Thyroid gland (tissue), 4 donors: ENCODE results near the gene SOD3. TPM values are rescaled to one million over a fixed set of nuclear protein-coding genes. Genes with fewer than 3 reads are reported as not detected.
A peak's percentile ranks its signal among the peaks of the same experiment; 100 is the strongest.

Source experiments
- DNase-seq, 2 donors: peaks; one replicate each; pipeline ENCODE4 v3.0.0-alpha.2; 2019
- H3K27ac ChIP-seq, 3 donors: fragments of 200-600 bp; sonication (generic); 1 replicate in 2 of 3; 2 replicates in 1 of 3; pipeline ENCODE4 v1.5.1; 2016 to 2019; ENCODE audit warnings: mild to moderate bottlenecking in 1 of 3, moderate library complexity in 1 of 3
- H3K27me3 ChIP-seq: fragments of 200-600 bp; sonication (generic); one replicate; pipeline ENCODE4 v1.5.1; 2019
- H3K36me3 ChIP-seq, 2 donors: fragments of 200-600 bp; sonication (generic); one replicate each; pipeline ENCODE4 v1.5.1; 2016 to 2019
- H3K4me1 ChIP-seq, 2 donors: fragments of 200-600 bp; sonication (generic); one replicate each; pipeline ENCODE4 v1.5.1; 2017 to 2019
- H3K4me3 ChIP-seq, 3 donors: fragments of 200-600 bp; sonication (generic); replicated peaks in 1 of 3; 1 replicate in 2 of 3; 2 replicates in 1 of 3; pipeline ENCODE4 v1.5.1; 2016; ENCODE audit warnings: mild to moderate bottlenecking in 1 of 3
- H3K9me3 ChIP-seq: fragments of 200-600 bp; sonication (generic); one replicate; pipeline ENCODE4 v1.5.1; 2017
- POLR2A ChIP-seq, 2 donors: fragments of 450-650 bp; IDR thresholded peaks; one replicate each; pipeline ENCODE4 v1.6.1; 2017; ENCODE audit warnings: antibody characterized with exemption in 2 of 2, mild to moderate bottlenecking in 2 of 2, moderate library complexity in 1 of 2
- WGBS, 2 donors: methylation state at CpG; one replicate each; pipeline ENCODE4 v1.1.5; 2017; 5-methylcytosine and 5-hydroxymethylcytosine counted together
- intact Hi-C: fragments of 100-400 bp; cut with DNase I; formaldehyde crosslinking; loops from one replicate; pipeline ENCODE4 v1.15.1; 2023
- total RNA-seq, 4 donors: library from RNA; depleted of rRNA; stranded (reverse); fragments of >200 nt; gene quantifications; one replicate each; pipeline ENCODE4 v1.2.3, GENCODE V29; 2016
- TF ChIP-seq, protein P1 (sequence below), 6 experiments: fragments of 200-600 bp in 3 of 6; fragments of 450-650 bp in 3 of 6; sonication (generic) in 3 of 6; IDR thresholded peaks; one replicate each; pipeline ENCODE4 v1.5.1; 2016 to 2019; ENCODE audit warnings: antibody characterized with exemption in 6 of 6, mild to moderate bottlenecking in 2 of 6, inconsistent platforms in 1 of 6, moderate library complexity in 1 of 6

The SOD3 gene
- total RNA-seq, 4 donors from 2014 or later: 140 to 215 (median 162) TPM

DNA sequence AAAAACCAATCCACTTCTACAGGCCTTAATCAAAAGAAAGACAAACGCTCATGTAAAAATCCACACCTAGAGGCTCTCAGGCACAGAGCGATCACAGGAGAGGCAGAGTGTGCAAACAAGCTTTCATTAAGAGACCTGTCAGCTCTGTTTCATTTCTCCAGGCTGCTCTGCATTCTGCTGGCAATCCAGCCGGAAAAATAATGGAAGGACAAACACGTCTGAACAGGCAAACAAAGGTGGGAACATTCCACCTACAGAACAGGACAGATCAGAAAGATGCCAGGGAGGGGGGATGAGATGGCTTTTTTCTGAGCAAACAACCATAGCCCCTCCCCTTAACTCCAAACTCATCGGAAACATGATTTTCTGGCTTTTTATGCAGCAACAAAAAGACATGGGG is 9.7 kb downstream of the SOD3 start:
- 43 to 46% methylated on average over 5 of the region's 5 CpGs for WGBS, 2 donors
- Histone ChIP-seq H3K4me3 (no peak overlapping the region), H3K27me3 (no peaks in the 10 kb centered on the region), H3K4me1 (peaks cover 17 to 24% of the 10 kb centered on the region in 2 donors), H3K9me3 (no peaks in the 10 kb centered on the region), H3K36me3 (no peaks in the 10 kb centered on the region), H3K27ac (peak overlapping the region; percentile 27 to 48 (median 30))
- intact Hi-C loops: no loop called here
- no peak for TF ChIP-seq POLR2A (IDR thresholded peaks at IDR 0.05)
- TF ChIP-seq, protein P1, sequence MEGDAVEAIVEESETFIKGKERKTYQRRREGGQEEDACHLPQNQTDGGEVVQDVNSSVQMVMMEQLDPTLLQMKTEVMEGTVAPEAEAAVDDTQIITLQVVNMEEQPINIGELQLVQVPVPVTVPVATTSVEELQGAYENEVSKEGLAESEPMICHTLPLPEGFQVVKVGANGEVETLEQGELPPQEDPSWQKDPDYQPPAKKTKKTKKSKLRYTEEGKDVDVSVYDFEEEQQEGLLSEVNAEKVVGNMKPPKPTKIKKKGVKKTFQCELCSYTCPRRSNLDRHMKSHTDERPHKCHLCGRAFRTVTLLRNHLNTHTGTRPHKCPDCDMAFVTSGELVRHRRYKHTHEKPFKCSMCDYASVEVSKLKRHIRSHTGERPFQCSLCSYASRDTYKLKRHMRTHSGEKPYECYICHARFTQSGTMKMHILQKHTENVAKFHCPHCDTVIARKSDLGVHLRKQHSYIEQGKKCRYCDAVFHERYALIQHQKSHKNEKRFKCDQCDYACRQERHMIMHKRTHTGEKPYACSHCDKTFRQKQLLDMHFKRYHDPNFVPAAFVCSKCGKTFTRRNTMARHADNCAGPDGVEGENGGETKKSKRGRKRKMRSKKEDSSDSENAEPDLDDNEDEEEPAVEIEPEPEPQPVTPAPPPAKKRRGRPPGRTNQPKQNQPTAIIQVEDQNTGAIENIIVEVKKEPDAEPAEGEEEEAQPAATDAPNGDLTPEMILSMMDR (IDR thresholded peaks at IDR 0.05): no peak
- peak; percentile 29 to 34 for DNase-seq

DNA sequence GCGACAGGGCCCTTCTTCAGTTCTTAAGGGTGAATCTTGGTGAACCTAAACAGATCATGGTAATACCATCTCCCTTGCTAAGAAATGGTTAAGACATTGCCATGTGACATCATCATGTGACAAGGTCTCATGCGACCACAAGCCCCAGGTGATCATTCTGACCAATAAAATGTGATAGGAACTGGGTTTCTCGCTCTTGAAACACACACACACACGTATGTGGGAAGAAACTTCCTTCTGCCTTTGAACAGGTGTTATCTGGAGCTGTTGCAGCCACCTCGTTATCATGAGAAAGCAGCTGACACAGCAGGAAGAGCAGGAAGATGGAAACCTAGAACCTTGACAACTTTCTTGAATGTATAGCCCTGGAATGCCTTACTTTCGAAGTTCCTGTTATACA is 10.2 kb downstream of the SOD3 start:
- H3K27me3 ChIP-seq: no peaks in the 10 kb centered on the region
- WGBS, 2 donors: 79 to 88% methylated on average over 6 of the region's 6 CpGs
- H3K4me1 ChIP-seq: peaks cover 15 to 20% of the 10 kb centered on the region in 2 donors
- H3K4me3 ChIP-seq: no peak overlapping the region
- no peaks in the 10 kb centered on the region for H3K9me3 ChIP-seq
- TF ChIP-seq, protein P1 (IDR thresholded peaks at IDR 0.05): no peak
- no peak for TF ChIP-seq POLR2A (IDR thresholded peaks at IDR 0.05)
- peak overlapping the region in 1 of 3 donors; percentile 48 for H3K27ac ChIP-seq
- H3K36me3 ChIP-seq: no peaks in the 10 kb centered on the region
- intact Hi-C loops: no loop called here
- DNase-seq: no peak

DNA sequence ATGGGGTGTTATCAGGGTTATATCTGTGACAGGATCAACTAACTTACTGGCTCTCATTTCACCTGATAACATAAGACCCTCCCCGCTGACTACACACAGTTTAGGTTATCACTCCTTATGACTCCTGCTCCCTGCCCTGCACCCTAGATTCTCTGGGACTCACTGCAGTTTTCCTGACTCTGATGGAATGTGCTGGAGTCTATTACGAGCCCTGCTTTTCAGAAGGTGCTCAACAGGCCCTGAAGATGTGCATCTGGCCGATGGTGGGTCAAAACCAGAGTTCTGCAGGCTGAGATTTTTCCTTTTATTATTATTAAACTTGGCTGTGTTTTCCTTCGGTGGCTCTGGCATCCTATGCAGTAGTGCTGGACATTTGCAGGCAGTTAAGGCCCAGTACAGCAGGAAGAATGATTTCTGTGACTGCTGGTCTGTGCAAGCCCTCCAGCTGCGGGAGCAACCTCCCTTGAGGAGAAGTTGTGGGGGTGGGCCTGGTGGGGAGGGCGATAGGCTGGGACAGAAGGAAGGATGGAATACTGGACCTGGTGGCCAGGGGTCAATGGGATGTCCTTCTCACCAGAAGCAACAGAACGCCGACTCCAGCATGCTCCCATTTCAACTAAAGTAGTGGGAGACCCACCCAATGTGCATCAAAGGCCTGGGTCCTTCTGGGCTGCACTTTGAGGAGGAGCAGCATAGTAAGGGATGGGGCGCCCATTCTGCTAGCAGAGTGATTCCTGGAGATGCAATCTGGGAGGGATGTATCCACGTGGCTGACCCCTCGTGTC is 11.0 kb downstream of the SOD3 start:
- WGBS, 2 donors: 89 to 96% methylated on average over 11 of the region's 11 CpGs
- TF ChIP-seq POLR2A (IDR thresholded peaks at IDR 0.05): no peak
- TF ChIP-seq, protein P1 (IDR thresholded peaks at IDR 0.05): no peak
- no peaks in the 10 kb centered on the region for H3K36me3 ChIP-seq
- no peak overlapping the region for H3K27ac ChIP-seq
- no peak for DNase-seq
- H3K4me1 ChIP-seq: peaks cover 7 to 13% of the 10 kb centered on the region in 2 donors
- H3K27me3 ChIP-seq: no peaks in the 10 kb centered on the region
- no peaks in the 10 kb centered on the region for H3K9me3 ChIP-seq
- intact Hi-C loops: no loop called here
- H3K4me3 ChIP-seq: no peak overlapping the region

DNA sequence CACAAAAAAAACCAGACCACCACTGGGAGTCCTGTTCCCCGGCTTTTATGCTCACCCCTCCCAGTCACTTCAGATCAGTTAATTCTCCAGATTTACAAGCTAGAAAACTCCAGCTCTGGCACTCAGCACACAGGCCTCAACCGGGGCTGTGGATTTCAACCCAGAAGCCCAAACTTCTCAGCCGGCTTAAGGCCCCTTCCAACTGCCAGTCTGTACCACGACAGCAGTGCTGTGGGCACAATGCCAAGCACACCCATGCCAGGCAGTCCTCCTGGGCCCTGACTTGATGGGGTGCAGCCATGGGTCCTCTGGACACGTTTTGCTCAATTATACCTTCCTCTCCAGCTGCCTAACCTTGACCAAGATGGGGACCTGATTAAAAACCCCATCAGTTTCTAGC is 12.2 kb downstream of the SOD3 start:
- intact Hi-C loops: no loop called here
- WGBS, 2 donors: 77 to 80% methylated on average over 4 to 5 of the region's 5 CpGs
- DNase-seq: no peak
- Histone ChIP-seq H3K27ac (no peak overlapping the region), H3K36me3 (no peaks in the 10 kb centered on the region), H3K9me3 (no peaks in the 10 kb centered on the region), H3K4me3 (no peak overlapping the region), H3K4me1 (peaks cover 7 to 11% of the 10 kb centered on the region in 2 donors), H3K27me3 (no peaks in the 10 kb centered on the region)
- TF ChIP-seq POLR2A (IDR thresholded peaks at IDR 0.05): no peak
- TF ChIP-seq, protein P1 (IDR thresholded peaks at IDR 0.05): no peak

DNA sequence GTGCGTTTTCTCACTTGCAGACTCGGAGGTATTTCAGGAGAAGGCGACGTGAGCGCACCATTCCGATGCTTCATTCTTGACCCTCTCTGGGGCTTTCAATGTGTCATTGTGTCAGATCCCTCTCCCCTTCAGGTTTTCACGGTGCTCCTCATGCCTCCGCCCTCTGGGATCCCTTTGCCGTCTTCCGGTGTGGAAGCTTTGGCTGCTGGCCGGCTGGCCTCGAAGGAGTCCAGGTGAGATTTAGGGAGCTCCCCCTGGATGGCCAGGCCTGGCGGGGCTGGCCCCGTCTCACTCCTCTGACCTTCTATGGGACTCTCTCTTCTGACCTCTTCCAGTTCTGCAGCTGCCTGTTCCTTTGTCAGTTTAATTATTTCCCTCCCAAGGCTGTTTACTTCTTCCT is 12.9 kb downstream of the SOD3 start:
- H3K27ac ChIP-seq: no peak overlapping the region
- H3K36me3 ChIP-seq: no peaks in the 10 kb centered on the region
- H3K9me3 ChIP-seq: no peaks in the 10 kb centered on the region
- no peak for DNase-seq
- H3K27me3 ChIP-seq: no peaks in the 10 kb centered on the region
- WGBS, 2 donors: 91 to 92% methylated on average over 14 of the region's 14 CpGs
- intact Hi-C loops: no loop called here
- TF ChIP-seq, protein P1 (IDR thresholded peaks at IDR 0.05): no peak
- no peak for TF ChIP-seq POLR2A (IDR thresholded peaks at IDR 0.05)
- H3K4me1 ChIP-seq: peaks cover 7 to 11% of the 10 kb centered on the region in 2 donors
- H3K4me3 ChIP-seq: no peak overlapping the region
